GM19452 (cell line): ENCODE data around the gene PEX1.
"Not testable (repeated sequence)": the region's sequence is repeated elsewhere in the genome, so short reads cannot be mapped to it uniquely, and the experiment has no call there.

Experiments used
- ATAC-seq: cut with Tn5 transposase; IDR thresholded peaks from one replicate; pipeline ENCODE4 v1.9.1; 2021; ENCODE audit not compliant: unreplicated experiment

Gene PEX1

GRCh38 chr7:92506363-92506762 lies 22.0 kb downstream of the PEX1 start:
- ATAC-seq: no peak

GRCh38 chr7:92504563-92504962 lies 23.8 kb downstream of the PEX1 start:
- ATAC-seq: no peak

- no peak for ATAC-seq
Observed at GRCh38 chr7:92503767-92504166, 24.6 kb downstream of the PEX1 start.

GRCh38 chr7:92498557-92498956 lies 29.8 kb downstream of the PEX1 start:
- no peak for ATAC-seq

GRCh38 chr7:92496876-92497275 lies 31.4 kb downstream of the PEX1 start:
- no peak for ATAC-seq

GRCh38 chr7:92489634-92490033 lies 38.7 kb downstream of the PEX1 start:
- ATAC-seq: no peak

- no peak for ATAC-seq
Observed at GRCh38 chr7:92487804-92488203, 40.5 kb downstream of the PEX1 start.

- ATAC-seq: no peak
Observed at GRCh38 chr7:92485974-92486373, 42.3 kb downstream of the PEX1 start.

- ATAC-seq: no peak
Observed at GRCh38 chr7:92485267-92485892, 42.9 kb downstream of the PEX1 start.

GRCh38 chr7:92484226-92484625 lies 44.1 kb downstream of the PEX1 start:
- not testable (repeated sequence) for ATAC-seq

GRCh38 chr7:92483624-92484023 lies 44.7 kb downstream of the PEX1 start:
- ATAC-seq: not testable (repeated sequence)

GRCh38 chr7:92479146-92479545 lies 49.2 kb downstream of the PEX1 start:
- not testable (repeated sequence) for ATAC-seq

- no peak for ATAC-seq
Observed at GRCh38 chr7:92478711-92479110, 49.6 kb downstream of the PEX1 start.

- no peak for ATAC-seq
Observed at GRCh38 chr7:92478095-92478494, 50.2 kb downstream of the PEX1 start.

- ATAC-seq: not testable (repeated sequence)
Observed at GRCh38 chr7:92477681-92478080, 50.6 kb downstream of the PEX1 start, which contains the start of gene ERVW-1. ERVW-1 (minus strand) TSS chr7:92477946; CDS start chr7:92470381, 7,565 bp downstream.

GRCh38 chr7:92475851-92476590 lies 52.3 kb downstream of the PEX1 start:
- not testable (repeated sequence) for ATAC-seq

GRCh38 chr7:92475261-92475770 lies 53.0 kb downstream of the PEX1 start:
- not testable (repeated sequence) for ATAC-seq

- not testable (repeated sequence) for ATAC-seq
Observed at GRCh38 chr7:92473989-92474388, 54.3 kb downstream of the PEX1 start.

GRCh38 chr7:92468589-92468988 lies 59.7 kb downstream of the PEX1 start:
- ATAC-seq: not testable (repeated sequence)

- ATAC-seq: no peak
Observed at GRCh38 chr7:92466682-92467081, 61.6 kb downstream of the PEX1 start.

GRCh38 chr7:92464515-92464914 lies 63.8 kb downstream of the PEX1 start:
- ATAC-seq: no peak

- no peak for ATAC-seq
Observed at GRCh38 chr7:92462560-92462959, 65.8 kb downstream of the PEX1 start.
